HG02623 (cell line): Measurements from ENCODE around the gene MKNK2.
"Not testable (repeated sequence)": the region's sequence is repeated elsewhere in the genome, so short reads cannot be mapped to it uniquely, and the experiment has no call there.

ENCODE experiments used
- ATAC-seq: cut with Tn5 transposase; IDR thresholded peaks from one replicate; pipeline ENCODE4 v1.9.1; 2021; ENCODE audit warnings: moderate library complexity; ENCODE audit not compliant: unreplicated experiment

MKNK2 gene

GRCh38 chr19:2044709-2045500 lies 6.1 kb downstream of the MKNK2 start:
- ATAC-seq, result no peak

- no peak for ATAC-seq
These were observed 6.9 kb downstream of the MKNK2 start for GRCh38 chr19:2043961-2044708.

GRCh38 chr19:2043251-2043641 lies 7.8 kb downstream of the MKNK2 start:
- ATAC-seq, result no peak

GRCh38 chr19:2042485-2043250 lies 8.4 kb downstream of the MKNK2 start:
- ATAC-seq, result no peak

- peak; percentile 64 for ATAC-seq
These were observed 9.2 kb downstream of the MKNK2 start for GRCh38 chr19:2041683-2042484.

GRCh38 chr19:2041433-2041682 lies 9.7 kb downstream of the MKNK2 start:
- ATAC-seq, result no peak

DNA sequence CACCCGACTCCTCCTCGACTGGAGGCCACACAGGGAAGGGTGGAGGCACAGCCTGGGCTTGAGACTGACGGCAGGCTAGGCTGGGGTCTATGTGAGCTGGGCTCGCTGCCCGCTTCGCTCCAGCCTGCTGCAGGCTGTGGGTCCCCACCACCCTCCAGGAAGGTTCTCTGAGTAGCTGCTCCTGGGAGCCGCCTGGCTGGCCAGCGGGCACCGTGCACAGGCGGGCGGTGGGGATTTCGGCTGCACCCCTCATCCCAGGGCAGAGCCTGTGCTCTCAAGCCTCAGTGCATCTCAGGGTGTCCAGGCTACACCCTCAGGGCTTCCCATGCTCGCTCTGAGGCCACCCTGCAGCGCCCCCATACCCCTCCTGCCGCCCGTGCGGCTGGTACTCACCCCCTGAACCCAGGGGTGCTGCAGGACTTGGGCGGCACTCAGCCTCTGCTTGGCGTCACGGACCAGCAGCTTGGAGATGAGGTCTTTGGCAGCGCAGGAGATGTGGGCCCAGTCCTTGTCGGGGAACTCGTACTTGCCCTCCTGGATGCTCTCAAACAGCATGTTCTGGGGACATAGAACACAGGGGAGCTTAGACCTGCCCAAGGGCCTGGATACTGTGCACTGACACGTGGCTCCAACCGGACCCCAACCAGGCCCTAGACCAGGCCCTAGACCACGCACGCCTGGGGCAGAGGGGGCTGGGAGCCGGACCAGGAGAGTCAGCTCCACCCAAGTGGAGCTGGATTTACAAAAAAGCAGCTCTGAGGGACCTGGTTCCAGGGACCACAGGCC lies 10.2 kb downstream of the MKNK2 start:
- no peak for ATAC-seq

GRCh38 chr19:2039959-2040646 lies 10.9 kb downstream of the MKNK2 start:
- no peak for ATAC-seq

DNA sequence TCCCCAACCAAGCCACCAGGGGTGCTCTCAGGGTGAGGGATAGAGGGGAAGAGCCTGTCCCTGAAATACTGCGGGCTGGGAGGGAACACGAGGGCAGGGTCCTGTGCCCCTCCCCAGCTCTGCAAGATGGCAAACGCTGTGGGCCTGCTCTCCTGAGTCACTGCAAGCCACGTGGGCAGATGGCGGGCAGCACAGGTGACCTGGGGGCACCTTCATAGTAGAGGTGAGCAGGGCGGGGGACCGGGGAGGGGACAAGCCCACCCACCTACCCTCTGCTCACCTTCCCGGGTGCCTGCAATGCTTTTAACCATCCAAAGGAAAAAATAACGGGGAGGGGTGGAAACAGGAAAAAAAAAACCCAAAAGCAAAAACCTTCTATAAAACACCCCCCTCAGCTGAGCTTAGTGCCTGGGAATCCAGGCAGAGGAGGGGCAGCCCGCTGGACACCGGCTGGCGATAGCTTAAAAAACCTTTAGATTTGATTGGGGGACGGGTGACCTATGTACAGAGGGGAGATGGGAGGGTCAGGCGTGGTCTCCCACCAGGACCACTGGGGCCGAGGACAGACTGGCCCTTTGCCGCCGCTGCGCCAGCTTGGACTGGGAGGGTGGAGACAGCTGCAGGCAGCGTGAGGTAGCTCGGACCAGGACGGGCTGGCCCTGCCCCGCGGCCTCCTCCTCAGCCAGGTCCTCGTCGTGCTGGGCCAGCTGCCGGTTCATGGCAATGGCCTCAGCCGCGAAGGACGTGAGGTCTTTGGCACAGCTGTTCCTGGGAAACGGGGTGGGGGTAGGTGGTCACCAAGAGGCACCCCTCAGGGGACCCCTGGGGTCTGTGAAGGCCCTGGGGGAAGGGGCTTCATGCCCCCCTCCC lies 11.7 kb downstream of the MKNK2 start:
- ATAC-seq, result no peak

GRCh38 chr19:2038284-2039088 lies 12.6 kb downstream of the MKNK2 start:
- ATAC-seq, result no peak

DNA sequence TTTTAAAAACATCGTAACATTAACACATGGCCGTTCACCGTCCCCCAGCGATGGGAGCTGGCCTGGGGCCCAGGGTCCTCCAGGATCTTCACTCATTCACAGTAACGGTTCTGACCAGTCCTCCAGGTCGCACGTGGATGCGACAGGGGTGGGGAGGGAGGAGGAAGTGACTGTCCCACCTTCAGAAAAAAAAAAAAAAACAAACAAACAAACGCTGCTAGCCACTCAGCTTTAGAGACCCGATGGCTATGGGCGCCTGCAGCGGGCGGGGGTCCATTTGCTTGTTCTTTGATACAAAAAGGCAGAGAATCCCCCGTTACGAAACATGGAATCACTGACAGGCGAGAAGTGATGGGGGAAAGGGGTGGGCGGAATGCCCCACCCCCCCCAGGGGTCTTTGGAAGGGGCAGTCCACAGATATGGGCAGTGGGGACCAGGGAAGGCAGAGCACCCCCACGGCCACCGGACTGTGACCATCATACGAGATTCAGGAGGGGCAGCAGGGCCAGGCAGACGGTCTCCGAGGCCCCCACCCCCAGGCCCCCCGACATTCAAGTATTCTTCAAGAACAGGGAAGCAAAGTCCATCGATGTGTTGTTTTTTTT lies 13.3 kb downstream of the MKNK2 start:
- no peak for ATAC-seq

GRCh38 chr19:2036424-2036823 lies 14.6 kb downstream of the MKNK2 start:
- ATAC-seq, result no peak

DNA sequence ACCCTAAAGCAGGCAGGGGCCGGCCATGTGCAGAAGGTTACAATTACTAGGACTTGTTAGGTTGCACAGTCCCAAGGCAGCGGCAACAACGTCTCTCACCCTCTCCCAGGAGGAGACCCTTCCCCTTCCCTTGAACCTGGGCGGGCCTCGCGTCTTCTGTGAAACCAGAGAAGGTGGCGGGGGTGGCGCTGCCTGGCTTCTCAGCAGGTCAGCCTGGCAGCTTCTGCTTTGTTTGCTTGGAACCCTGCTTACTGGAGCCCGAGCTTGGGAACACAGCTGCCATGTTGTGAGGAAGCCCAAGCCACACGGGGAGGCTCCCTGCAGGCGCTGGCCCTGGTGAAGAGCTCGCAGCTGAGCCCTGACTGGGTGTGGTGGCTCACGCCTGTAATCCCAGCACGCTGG lies 15.5 kb downstream of the MKNK2 start:
- no peak for ATAC-seq

DNA sequence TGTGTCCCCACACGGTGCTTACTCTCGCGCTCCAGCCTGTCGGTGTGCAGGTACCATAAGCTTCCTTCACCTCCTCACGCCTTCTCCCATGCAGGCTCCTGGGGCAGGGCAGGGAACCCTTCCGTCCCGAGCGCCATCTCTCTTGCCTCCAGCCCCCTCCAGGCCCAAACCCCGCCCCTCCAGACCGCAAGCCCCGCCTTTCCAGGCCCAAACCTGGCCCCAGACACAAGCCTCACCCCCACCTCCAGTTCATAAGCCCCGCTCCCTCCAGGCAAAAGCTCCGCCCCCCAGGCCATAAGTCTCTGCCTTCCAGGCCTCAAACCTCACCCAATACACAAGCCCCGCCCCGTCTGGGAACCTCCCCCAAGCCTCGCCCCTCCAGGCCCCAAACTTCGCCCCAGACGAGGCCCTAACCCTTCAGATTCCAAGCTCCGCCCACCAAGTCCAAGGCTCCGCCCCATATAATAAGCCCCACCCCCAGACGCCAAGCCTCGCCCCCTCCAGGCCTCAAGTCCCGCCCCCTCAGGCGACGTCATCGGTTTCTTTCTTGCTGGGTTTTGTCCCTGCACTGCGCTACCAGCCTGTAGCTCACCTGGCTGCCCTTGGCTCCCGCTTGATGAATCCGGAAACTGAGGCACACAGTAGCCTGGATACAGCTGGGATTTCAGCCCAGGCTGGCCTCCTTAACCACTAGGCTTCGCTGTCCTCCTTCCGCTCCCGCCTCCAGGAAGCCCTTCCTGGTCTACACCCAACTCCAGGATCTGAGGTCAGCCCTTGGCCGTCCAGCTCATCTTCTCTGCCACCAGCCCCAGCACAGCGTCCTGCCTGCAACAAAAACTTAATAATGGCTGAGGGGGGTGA lies 16.1 kb downstream of the MKNK2 start:
- ATAC-seq, result no peak

DNA sequence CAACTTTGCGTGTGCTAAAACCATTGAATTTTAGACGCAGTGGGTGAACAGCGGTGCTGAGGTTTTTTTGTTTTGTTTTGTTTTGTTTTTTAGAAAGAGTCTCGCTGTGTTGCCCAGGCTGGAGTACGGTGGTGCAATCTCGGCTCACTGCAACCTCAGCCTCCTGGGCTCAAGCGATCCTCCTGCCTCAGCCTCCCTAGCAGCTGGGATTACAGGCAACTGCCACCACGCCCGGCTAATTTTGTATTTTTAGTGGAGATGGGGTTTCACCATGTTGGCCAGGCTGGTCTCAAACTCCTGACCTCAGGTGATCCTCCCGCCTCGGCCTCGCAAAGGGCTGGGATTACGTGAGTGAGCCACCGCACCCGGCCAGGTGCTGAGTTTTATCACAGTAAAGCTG lies 16.8 kb downstream of the MKNK2 start:
- not testable (repeated sequence) for ATAC-seq

DNA sequence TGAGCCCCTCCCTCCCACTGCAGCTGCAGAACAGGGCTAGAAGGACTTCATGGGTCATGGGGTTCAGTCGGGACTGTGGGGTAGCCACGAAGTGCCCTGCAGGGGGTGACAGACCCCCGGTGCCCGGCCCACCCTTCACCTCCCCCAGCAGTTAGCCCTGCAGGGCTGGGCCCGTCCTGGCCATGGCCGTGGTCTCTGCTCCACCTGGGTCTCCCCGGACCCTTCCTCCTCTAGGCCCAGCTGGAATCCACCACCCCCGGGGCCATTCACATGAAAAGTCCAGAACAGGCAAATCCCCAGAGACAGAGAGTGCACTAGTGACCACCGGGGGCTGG lies 17.3 kb downstream of the MKNK2 start:
- ATAC-seq, result no peak
